SKM-1 treated with dmso at 0.1 percent for 144 hours (cell line): Measurements from ENCODE around the gene HNRNPA3.
"Not testable (repeated sequence)": the region's sequence is repeated elsewhere in the genome, so short reads cannot be mapped to it uniquely, and the experiment has no call there.

Source experiments
- DNase-seq: peaks from one replicate; lab custom pipeline; 2025; ENCODE audit not compliant: unreplicated experiment; lab: John Stamatoyannopoulos, UW

The HNRNPA3 gene

DNA sequence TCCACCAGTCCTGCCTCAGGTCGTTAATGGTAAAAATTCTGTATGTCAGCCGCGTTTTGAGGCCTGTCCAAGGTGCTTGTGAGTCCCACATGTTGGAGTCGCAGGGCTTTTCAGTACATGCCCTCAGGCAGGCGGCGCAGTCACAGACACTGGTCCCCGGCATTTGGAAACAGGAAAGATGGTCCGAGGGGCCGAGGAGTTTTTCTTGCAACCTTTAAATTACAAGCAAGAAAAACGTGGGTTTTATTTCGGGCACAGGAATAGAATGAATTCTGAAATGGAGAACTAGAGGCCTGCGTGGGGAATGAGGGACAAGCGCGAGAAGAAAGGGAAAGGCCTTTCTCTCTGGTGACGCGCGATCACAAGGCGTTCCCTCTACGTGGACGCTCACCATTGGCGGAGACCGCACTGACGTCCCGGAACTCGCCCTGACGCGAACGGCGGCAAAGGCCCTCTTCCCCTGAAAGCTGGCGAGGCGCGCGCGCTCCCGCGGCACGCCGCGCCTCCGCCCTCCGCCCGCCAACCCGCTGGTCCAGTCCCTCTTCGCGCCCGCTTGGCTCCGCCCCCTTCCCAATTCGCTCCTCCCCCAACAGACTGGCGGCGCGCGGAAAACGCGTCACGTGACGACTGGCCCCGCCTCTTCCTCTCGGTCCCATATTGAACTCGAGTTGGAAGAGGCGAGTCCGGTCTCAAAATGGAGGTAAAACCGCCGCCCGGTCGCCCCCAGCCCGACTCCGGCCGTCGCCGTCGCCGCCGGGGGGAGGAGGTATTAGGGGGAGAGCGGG, at the start of gene HNRNPA3:
Gene HNRNPA3, plus strand, starts transcription at position 689 of the 785 bp plus-strand sequence. Its CDS starts 6 bp downstream, at position 695.
- peak; percentile 95 for DNase-seq

- no peak for DNase-seq
Measured at GRCh38 chr2:177164131-177164530, 48.5 kb upstream of the HNRNPA3 start.

GRCh38 chr2:177164584-177165052, 48.0 kb upstream of the HNRNPA3 start:
- peak; percentile 80 for DNase-seq

GRCh38 chr2:177165061-177165583, 47.5 kb upstream of the HNRNPA3 start:
- no peak for DNase-seq

- DNase-seq, result peak; percentile 33
Measured at GRCh38 chr2:177165721-177166711, 46.6 kb upstream of the HNRNPA3 start.

DNA sequence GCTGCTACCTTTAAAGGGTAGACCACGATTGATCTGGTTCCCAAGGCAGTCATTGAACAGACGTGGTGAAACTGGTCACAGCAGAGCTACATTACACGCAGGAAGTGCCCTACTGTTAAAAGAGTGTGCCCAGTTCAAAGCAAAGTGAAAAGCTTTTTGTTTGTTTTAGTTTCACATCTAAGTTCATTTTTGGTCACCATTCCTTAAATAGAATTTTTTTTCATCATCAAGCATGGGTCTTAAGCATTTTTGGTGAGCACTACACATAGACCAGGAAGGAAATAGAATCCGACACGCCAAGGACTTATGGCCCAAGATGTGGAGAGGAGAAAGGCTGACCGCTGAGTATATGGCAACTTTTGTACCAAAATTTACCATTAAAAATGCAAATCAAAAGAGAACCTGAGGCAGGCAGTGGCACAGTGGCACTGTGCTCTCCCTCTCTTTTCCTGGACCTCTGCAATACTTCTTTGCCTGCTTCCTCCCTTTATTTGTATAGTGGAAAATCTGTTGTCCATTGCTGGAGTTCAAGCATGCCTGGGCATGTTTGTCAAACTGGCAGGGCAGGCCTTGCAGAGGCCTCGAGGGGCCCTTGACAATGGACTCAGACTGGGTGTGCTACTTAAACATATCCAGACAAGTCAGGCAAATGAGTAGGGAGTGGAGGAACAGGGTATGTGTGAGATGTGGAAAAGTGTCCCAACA, 42.6 kb upstream of the HNRNPA3 start:
- DNase-seq, result no peak

- peak; percentile 82 for DNase-seq
Measured at GRCh38 chr2:177171418-177171865, 41.2 kb upstream of the HNRNPA3 start.

DNA sequence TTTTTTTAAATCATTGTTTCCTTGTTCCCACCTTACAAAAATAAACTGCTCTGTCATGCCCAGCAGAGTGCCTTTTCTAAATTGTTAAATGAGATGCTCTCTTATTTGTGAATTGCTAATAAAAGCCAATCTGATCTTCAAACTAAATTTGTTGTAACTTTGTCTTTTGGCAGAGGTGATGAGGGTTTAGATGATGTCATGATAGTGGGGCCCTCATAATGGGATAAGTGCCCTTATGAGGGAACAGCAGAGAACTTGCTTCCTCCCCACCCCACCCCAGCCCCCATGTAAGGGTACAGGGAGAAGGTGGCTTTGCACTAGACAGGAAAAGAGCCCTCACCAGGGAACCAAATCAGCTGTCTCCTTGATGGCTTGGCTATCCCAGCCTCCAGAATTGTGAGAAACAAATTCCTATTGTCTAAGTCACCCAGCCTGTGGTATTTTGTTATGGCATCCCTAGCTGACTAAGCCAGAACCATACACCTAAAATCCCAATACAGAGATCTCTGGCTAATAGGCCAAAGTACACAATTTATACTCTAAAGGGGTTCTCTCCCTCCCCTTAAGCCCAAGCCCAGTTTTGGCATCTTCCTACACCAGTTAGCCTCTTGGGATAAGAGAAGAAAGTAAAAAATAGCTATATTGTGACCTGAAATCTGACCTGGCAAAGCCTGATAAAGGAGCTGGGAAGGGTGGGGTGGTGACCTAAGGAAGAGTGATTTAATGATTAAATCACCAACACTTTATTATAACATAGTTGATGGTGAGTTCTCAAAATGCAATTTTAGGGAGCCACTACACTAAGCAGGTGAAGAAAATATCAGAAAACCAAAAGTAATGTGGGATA, 40.3 kb upstream of the HNRNPA3 start:
- no peak for DNase-seq

- no peak for DNase-seq
Measured at GRCh38 chr2:177174486-177174885, 38.1 kb upstream of the HNRNPA3 start.

- DNase-seq, result no peak
Measured at GRCh38 chr2:177175917-177176668, 36.5 kb upstream of the HNRNPA3 start.

DNA sequence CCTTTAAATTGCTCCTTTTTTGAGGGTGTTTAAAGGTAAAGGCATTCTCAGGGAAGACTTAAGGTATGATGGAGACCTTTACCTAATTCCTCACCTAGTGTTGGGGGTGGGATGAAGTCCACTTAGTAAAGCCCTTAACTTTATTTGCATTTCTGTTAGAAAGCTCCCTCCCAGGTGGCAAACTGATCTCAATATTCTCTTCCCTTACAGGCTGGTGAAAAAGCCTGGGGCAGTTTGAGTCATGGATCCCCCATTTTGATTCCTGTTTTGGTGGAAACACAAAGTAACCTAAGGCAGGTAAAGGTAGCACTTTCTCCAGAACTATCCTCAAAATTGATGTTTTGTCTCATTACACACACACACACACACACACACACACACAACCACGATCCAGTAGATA, 33.8 kb upstream of the HNRNPA3 start:
- DNase-seq, result no peak

DNA sequence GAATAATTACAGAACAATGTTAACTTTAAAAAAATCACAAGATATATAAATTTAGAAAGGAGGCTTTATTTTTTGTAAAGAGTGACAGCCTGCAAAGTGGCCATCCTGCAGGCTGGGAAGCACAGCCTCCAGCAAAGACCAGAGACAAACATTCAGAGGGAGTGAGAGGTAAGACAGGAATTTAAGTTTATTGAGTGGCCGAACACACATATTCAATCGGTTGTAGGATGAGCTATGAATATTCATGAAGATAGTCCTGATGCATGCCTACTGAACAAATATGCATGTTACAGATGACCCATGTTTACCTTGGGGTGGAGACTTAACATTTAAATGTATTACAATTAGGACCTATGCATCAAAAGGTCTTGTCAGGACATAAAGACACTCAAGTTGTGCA, 33.4 kb upstream of the HNRNPA3 start:
- no peak for DNase-seq

GRCh38 chr2:177179671-177180070, 32.9 kb upstream of the HNRNPA3 start:
- not testable (repeated sequence) for DNase-seq

DNA sequence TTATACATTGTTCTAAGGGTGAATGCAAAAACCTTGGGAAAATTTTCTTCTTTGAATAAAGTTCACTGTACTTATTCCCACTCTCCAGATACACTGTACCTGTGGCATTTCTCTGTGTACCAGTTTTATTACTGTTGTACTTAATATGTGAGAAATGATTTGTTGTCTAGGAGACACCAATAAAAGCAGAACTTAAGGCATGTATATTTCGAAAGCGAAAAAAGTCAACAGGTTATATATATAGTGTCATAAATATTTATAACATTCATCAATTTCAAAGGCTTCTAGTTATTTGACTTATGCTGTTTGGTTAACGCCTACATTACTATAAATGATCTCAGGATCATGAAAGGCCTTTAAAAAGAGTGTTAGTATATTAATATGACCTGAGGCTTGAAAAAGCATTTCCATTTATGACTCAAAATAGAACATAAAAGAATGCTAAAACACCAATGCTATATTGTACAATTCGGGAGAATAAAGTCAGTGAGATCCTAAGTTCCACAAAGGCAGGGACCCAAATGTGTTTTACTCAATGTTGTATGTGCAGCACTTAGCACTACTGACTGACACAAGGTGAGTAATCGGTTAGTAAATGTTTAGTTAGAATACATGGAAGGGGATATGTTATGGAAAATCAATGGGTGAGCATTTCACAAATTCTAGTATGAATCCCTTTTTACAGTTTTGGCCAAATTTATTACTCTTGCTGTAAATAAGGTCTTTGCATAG, 32.2 kb upstream of the HNRNPA3 start:
- DNase-seq, result no peak

GRCh38 chr2:177183860-177184259, 28.7 kb upstream of the HNRNPA3 start:
- no peak for DNase-seq

- no peak for DNase-seq
Measured at GRCh38 chr2:177184606-177185005, 28.0 kb upstream of the HNRNPA3 start.

GRCh38 chr2:177186038-177186437, 26.6 kb upstream of the HNRNPA3 start:
- not testable (repeated sequence) for DNase-seq

- DNase-seq, result peak; percentile 55
Measured at GRCh38 chr2:177187631-177188312, 24.8 kb upstream of the HNRNPA3 start.
